Transverse colon (tissue), 4 donors: ENCODE results near the gene PMPCA. TPM values are rescaled to one million over a fixed set of nuclear protein-coding genes. Genes with fewer than 3 reads are reported as not detected.

ENCODE experiments used
- DNase-seq: peaks from one replicate; pipeline ENCODE4 v3.0.0-alpha.2; 2019
- H3K27ac ChIP-seq, 4 donors: fragments of 200-600 bp; sonication (generic); 2 replicates each; pipeline ENCODE4 v1.5.1; 2016 to 2018; ENCODE audit warnings: inconsistent platforms in 4 of 4
- H3K27me3 ChIP-seq: fragments of 200-600 bp; sonication (generic); 2 replicates; pipeline ENCODE4 v1.5.1; 2017; ENCODE audit warnings: inconsistent platforms
- H3K36me3 ChIP-seq, 4 donors: fragments of 200-600 bp; sonication (generic); 2 replicates each; pipeline ENCODE4 v1.5.1; 2017 to 2019; ENCODE audit warnings: inconsistent platforms in 4 of 4
- H3K4me1 ChIP-seq, 4 donors: fragments of 200-600 bp; sonication (generic); 2 replicates each; pipeline ENCODE4 v1.5.1; 2017 to 2020; ENCODE audit warnings: inconsistent platforms in 4 of 4
- H3K4me3 ChIP-seq, 4 donors: fragments of 200-600 bp; sonication (generic); 1 replicate in 1 of 4; 2 replicates in 3 of 4; pipeline versions ENCODE4 v1.5.1 to v1.6.1; 2017 to 2019; ENCODE audit warnings: inconsistent platforms in 4 of 4
- H3K9me3 ChIP-seq, 2 donors: fragments of 200-600 bp; sonication (generic); 2 replicates each; pipeline ENCODE4 v1.5.1; 2017 to 2019; ENCODE audit warnings: inconsistent platforms in 2 of 2
- CTCF ChIP-seq, 5 experiments: fragments of 200-600 bp in 3 of 5; fragments of 450-650 bp in 2 of 5; sonication (generic) in 3 of 5; IDR thresholded peaks; 1 replicate in 2 of 5; 2 replicates in 3 of 5; pipeline ENCODE4 v1.5.1; 2016 to 2017; ENCODE audit warnings: antibody characterized with exemption in 5 of 5, inconsistent platforms in 3 of 5, mild to moderate bottlenecking in 2 of 5, moderate library complexity in 1 of 5
- EP300 ChIP-seq: sonication (generic); formaldehyde crosslinking; IDR thresholded peaks from one replicate; pipeline ENCODE4 v1.6.1; 2017; ENCODE audit warnings: antibody characterized with exemption, low read depth
- POLR2A ChIP-seq: fragments of 450-650 bp; IDR thresholded peaks from one replicate; pipeline ENCODE4 v1.6.1; 2016; ENCODE audit warnings: antibody characterized with exemption, mild to moderate bottlenecking, moderate library complexity
- POLR2AphosphoS5 ChIP-seq, 3 donors: sonication (generic); formaldehyde crosslinking; IDR thresholded peaks; one replicate each; pipeline ENCODE4 v1.6.1; 2016; ENCODE audit warnings: antibody characterized with exemption in 3 of 3
- WGBS, 2 donors: methylation state at CpG; one replicate each; pipeline ENCODE4 v1.1.5; 2018; ENCODE audit warnings: low coverage in 1 of 2; 5-methylcytosine and 5-hydroxymethylcytosine counted together
- in situ Hi-C, 4 donors: fragments of 200-750 bp; cut with MboI; loops; one replicate each; pipeline versions ENCODE4 v1.15.0 to v1.15.1; 2017; ENCODE audit warnings: low sequenced_read_pairs in 3 of 4, low pct_ligation_motif_present in 1 of 4, low pct_unique_long_range_greater_than_20kb in 1 of 4
- intact Hi-C: fragments of 100-400 bp; cut with DNase I; formaldehyde crosslinking; loops from one replicate; pipeline ENCODE4 v1.15.1; 2023; ENCODE audit warnings: low total_unique reads
- total RNA-seq, 4 donors: library from RNA; depleted of rRNA; stranded (reverse); fragments of >200 nt; gene quantifications; one replicate each; pipeline ENCODE4 v1.1.0, GENCODE V29; 2016

Gene PMPCA
- total RNA-seq, 4 donors from 2014 or later = 24.3 to 61.3 (median 45.8) TPM

GRCh38 chr9:136444102-136444501, 33.6 kb downstream of the PMPCA start:
- intact Hi-C loops (no loop called here), in situ Hi-C loops (no loop called here)
- TF ChIP-seq POLR2A (no peak), POLR2AphosphoS5 (IDR thresholded peaks at IDR 0.05) (no peak), EP300 (no peak), CTCF (IDR thresholded peaks at IDR 0.05) (no peak)
- Histone ChIP-seq H3K27me3 (no peaks in the 10 kb centered on the region), H3K36me3 (peaks cover 0 to 59% (median 23%) of the 10 kb centered on the region in 4 donors), H3K4me1 (peaks cover 4 to 6% (median 5%) of the 10 kb centered on the region in 4 donors), H3K9me3 (no peaks in the 10 kb centered on the region), H3K27ac (no peak overlapping the region), H3K4me3 (no peak overlapping the region)
- 92 to 100% methylated on average over 1 to 20 of the region's 20 CpGs for WGBS, 2 donors
- DNase-seq = no peak

GRCh38 chr9:136445799-136446198, 35.3 kb downstream of the PMPCA start:
- H3K27me3 ChIP-seq = no peaks in the 10 kb centered on the region
- TF ChIP-seq POLR2A = no peak
- no peak for TF ChIP-seq CTCF (IDR thresholded peaks at IDR 0.05)
- TF ChIP-seq POLR2AphosphoS5 (IDR thresholded peaks at IDR 0.05) = no peak
- no peak for TF ChIP-seq EP300
- DNase-seq = no peak
- no peaks in the 10 kb centered on the region for H3K9me3 ChIP-seq
- 94 to 96% methylated on average over 5 to 7 of the region's 7 CpGs for WGBS, 2 donors
- in situ Hi-C loops (no loop called here), intact Hi-C loops (no loop called here)
- no peak overlapping the region for H3K4me3 ChIP-seq
- no peaks in the 10 kb centered on the region for H3K4me1 ChIP-seq
- peaks cover 0 to 71% (median 31%) of the 10 kb centered on the region in 4 donors for H3K36me3 ChIP-seq
- no peak overlapping the region for H3K27ac ChIP-seq

GRCh38 chr9:136447173-136447778, 36.8 kb downstream of the PMPCA start:
- H3K4me3 ChIP-seq = no peak overlapping the region
- DNase-seq = no peak
- intact Hi-C loops = no loop called here
- H3K27ac ChIP-seq = no peak overlapping the region
- peaks cover 0 to 82% (median 35%) of the 10 kb centered on the region in 4 donors for H3K36me3 ChIP-seq
- in situ Hi-C loops = no loop called here
- H3K9me3 ChIP-seq = no peaks in the 10 kb centered on the region
- H3K4me1 ChIP-seq = no peaks in the 10 kb centered on the region
- 91 to 94% methylated on average over 6 to 27 of the region's 27 CpGs for WGBS, 2 donors
- TF ChIP-seq CTCF (IDR thresholded peaks at IDR 0.05) = no peak
- H3K27me3 ChIP-seq = no peaks in the 10 kb centered on the region

- DNase-seq = no peak
- no peaks in the 10 kb centered on the region for H3K9me3 ChIP-seq
- no peaks in the 10 kb centered on the region for H3K27me3 ChIP-seq
- no peak overlapping the region for H3K4me3 ChIP-seq
- no peak overlapping the region for H3K27ac ChIP-seq
- H3K4me1 ChIP-seq = no peaks in the 10 kb centered on the region
- WGBS, 2 donors = 94 to 95% methylated on average over 3 of the region's 3 CpGs
- in situ Hi-C loops (no loop called here), intact Hi-C loops (no loop called here)
- TF ChIP-seq POLR2AphosphoS5 (IDR thresholded peaks at IDR 0.05) = no peak
- no peak for TF ChIP-seq EP300
- no peak for TF ChIP-seq POLR2A
- H3K36me3 ChIP-seq = peaks cover 0 to 79% (median 33%) of the 10 kb centered on the region in 4 donors
These were observed 38.2 kb downstream of the PMPCA start for GRCh38 chr9:136448655-136449054.
